HUES6 (cell line): Measurements from ENCODE around the gene CHAD.
A peak's percentile ranks its signal among the peaks of the same experiment; 100 is the strongest.
"Not testable (repeated sequence)": the region's sequence is repeated elsewhere in the genome, so short reads cannot be mapped to it uniquely, and the experiment has no call there.

ENCODE experiments used
- H3K27ac ChIP-seq: 2 replicates; pipeline ENCODE4 v1.7.0; 2013; ENCODE audit warnings: low read depth, mild to moderate bottlenecking, low read length, inconsistent platforms
- H3K27me3 ChIP-seq: 2 replicates; pipeline ENCODE4 v1.6.1; 2013; ENCODE audit warnings: low read length; ENCODE audit not compliant: control insufficient read depth, insufficient read depth
- H3K36me3 ChIP-seq: 2 replicates; pipeline ENCODE4 v1.6.1; 2013; ENCODE audit warnings: low read length; ENCODE audit not compliant: control insufficient read depth, insufficient read depth
- H3K4me1 ChIP-seq: 2 replicates; pipeline ENCODE4 v1.6.1; 2013; ENCODE audit warnings: low read length; ENCODE audit not compliant: control insufficient read depth, insufficient read depth
- H3K4me3 ChIP-seq: 2 replicates; pipeline ENCODE4 v1.5.1; 2013; ENCODE audit warnings: low read depth, low read length
- H3K9ac ChIP-seq: one replicate; pipeline ENCODE4 v1.6.1; 2013; ENCODE audit warnings: mild to moderate bottlenecking, low read length
- H3K9me3 ChIP-seq: 2 replicates; pipeline ENCODE4 v1.6.1; 2013; ENCODE audit warnings: low read depth, low read length; ENCODE audit not compliant: control insufficient read depth, insufficient read depth

Gene CHAD

DNA sequence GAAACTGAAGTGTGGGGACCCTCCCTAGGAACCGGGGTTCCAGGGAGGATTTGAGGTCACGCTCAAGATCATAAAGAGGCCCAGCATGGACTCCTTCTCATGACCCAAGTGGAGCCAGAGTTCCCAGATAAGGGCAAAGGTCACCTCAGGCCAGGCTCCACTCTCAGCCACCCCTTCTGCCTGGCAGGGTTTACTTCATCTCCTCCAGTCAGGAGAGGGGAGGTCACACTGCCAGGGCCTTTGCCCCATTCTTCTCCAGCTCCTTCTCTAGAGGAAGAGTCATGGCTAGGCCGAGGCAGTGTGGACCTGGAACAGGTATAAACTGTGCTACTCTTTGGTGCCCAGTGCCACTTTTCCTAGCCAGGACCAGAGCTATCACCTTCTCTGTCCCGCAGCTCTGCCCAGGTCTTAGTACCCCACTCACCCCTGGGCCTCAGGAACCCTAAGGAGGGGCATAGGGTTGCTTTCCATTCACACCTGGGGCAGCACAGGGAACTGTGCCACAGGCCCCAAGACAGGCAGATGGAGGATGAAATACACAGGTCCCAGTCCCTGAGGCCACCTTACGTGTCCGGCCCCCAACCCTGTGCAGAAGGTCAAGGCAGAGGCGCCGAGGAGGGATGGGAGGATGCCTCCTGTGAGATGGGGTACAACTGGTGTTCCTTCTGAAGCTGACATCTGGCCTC, 43.5 kb downstream of the CHAD start:
- Histone ChIP-seq H3K4me1 (peaks cover 18% of the 10 kb centered on the region), H3K36me3 (peaks cover 3% of the 10 kb centered on the region; the same call in 1 of the 2 replicates), H3K27ac (no peak overlapping the region), H3K4me3 (peak overlapping the region; percentile 70), H3K9ac (peak overlapping the region; percentile 67), H3K27me3 (peaks cover 7% of the 10 kb centered on the region), H3K9me3 (no peaks in the 10 kb centered on the region)

DNA sequence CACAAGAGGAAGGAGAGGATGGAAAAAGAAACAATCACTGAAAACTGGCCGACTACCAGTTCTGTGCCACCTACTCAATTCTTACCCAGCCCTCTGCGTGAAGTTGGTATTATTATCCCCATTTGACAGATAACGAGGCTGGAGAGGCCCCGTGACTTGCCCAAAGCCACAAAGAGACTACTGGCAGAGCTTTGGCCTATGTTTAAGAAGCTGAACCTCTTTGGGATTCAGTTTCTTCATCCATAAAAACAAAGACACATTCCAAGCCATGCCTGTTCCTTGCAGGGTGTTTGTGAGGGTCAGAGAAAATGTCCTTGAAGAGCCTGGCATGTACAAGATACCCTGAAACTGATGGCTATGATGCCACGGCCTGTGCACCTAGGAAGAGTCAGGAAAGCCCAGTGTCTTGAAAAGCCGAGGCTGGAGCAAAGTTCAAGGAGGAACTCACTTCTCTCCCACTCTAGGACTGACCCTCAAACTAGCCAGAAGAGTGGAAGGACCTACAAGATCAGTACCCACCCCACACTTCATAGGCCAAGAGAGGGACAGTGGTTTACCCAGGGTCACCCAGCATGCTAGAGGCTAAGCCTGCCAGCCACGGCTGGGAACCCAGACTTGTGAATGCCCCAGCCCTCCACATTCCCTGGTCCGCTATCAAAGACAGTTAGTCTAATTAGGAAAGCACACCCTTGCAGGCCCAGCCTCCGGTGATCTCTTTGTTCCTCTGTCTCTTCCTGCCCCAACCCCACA, 44.3 kb downstream of the CHAD start:
- H3K4me3 ChIP-seq: no peak overlapping the region
- peaks cover 7% of the 10 kb centered on the region for H3K27me3 ChIP-seq
- no peaks in the 10 kb centered on the region for H3K9me3 ChIP-seq
- H3K4me1 ChIP-seq: peaks cover 18% of the 10 kb centered on the region
- H3K27ac ChIP-seq: no peak overlapping the region
- peaks cover 3% of the 10 kb centered on the region; the same call in 1 of the 2 replicates for H3K36me3 ChIP-seq
- no peak overlapping the region for H3K9ac ChIP-seq

- no peak overlapping the region for H3K4me3 ChIP-seq
- H3K9ac ChIP-seq: no peak overlapping the region
- H3K4me1 ChIP-seq: peaks cover 18% of the 10 kb centered on the region
- H3K36me3 ChIP-seq: no peaks in the 10 kb centered on the region
- H3K9me3 ChIP-seq: no peaks in the 10 kb centered on the region
- peaks cover 7% of the 10 kb centered on the region for H3K27me3 ChIP-seq
- H3K27ac ChIP-seq: no peak overlapping the region
Observed at GRCh38 chr17:50423553-50424159, 45.0 kb downstream of the CHAD start.

- Histone ChIP-seq H3K27me3 (peaks cover 7% of the 10 kb centered on the region), H3K9me3 (no peaks in the 10 kb centered on the region), H3K27ac (no peak overlapping the region), H3K36me3 (no peaks in the 10 kb centered on the region), H3K9ac (no peak overlapping the region), H3K4me1 (peaks cover 18% of the 10 kb centered on the region), H3K4me3 (no peak overlapping the region)
Observed at GRCh38 chr17:50422738-50423137, 45.9 kb downstream of the CHAD start.

- no peak overlapping the region for H3K4me3 ChIP-seq
- H3K36me3 ChIP-seq: no peaks in the 10 kb centered on the region
- peaks cover 7% of the 10 kb centered on the region for H3K27me3 ChIP-seq
- no peak overlapping the region for H3K27ac ChIP-seq
- no peak overlapping the region for H3K9ac ChIP-seq
- peaks cover 9% of the 10 kb centered on the region; the same call in 1 of the 2 replicates for H3K4me1 ChIP-seq
- H3K9me3 ChIP-seq: no peaks in the 10 kb centered on the region
Observed at GRCh38 chr17:50421308-50422051, 47.2 kb downstream of the CHAD start.

DNA sequence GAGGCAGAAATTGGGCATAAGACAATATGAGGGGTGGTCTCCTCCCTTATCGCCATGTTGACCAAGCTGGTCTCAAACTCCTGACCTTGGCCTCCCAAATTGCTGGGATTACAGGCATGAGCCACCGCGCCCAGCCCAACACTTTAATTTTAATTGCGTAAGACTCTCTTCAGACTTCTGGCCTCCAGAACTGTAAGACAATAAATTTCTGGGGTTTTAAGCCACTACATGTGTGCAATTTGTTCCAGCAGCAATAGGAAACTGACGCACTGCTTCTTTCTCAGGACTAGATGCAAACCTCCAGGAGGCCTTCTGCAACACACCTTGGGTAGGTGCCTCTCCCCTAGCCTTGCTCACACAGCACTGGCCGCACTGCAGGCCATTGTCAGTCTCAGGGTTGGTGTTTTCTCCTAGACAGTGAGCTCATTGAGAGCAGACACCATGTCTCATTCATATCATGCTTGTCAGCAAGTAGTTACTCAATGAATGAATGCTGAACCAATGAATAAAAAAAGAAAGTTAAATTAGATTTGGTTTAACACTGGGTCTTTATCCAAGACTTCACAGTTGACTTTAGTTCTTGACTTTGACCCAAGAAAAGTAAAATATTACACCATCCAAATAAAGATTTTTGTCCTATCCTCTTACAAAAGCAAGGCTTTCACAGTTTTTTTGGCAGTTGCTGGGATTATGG, 48.1 kb downstream of the CHAD start:
- Histone ChIP-seq H3K27ac (no peak overlapping the region), H3K36me3 (no peaks in the 10 kb centered on the region), H3K27me3 (peaks cover 7% of the 10 kb centered on the region), H3K4me3 (no peak overlapping the region), H3K9ac (no peak overlapping the region), H3K4me1 (peaks cover 6% of the 10 kb centered on the region; the same call in 1 of the 2 replicates), H3K9me3 (no peaks in the 10 kb centered on the region)

DNA sequence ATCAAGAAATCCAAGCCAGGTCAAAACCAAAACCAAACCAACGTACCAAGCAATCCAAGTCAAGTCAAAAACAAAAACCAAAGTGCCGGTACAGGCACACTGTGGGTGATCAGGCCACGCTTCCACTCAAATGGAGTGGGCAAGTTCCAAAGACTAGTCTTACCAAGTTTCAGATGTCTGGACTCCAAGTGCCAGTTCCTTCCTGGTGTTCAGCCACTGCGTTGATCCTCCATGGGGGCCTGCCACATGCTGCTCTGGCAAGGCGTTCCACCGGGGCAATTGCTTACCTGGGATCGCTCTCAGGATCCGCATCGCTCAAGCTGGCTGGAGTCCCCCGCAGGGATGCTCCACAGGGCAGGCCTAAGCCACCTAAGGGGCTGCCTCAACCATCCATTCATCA, 49.1 kb downstream of the CHAD start:
- not testable (repeated sequence) for H3K9me3 ChIP-seq, H3K4me3 ChIP-seq, H3K9ac ChIP-seq, H3K27ac ChIP-seq, H3K4me1 ChIP-seq, H3K36me3 ChIP-seq, H3K27me3 ChIP-seq

DNA sequence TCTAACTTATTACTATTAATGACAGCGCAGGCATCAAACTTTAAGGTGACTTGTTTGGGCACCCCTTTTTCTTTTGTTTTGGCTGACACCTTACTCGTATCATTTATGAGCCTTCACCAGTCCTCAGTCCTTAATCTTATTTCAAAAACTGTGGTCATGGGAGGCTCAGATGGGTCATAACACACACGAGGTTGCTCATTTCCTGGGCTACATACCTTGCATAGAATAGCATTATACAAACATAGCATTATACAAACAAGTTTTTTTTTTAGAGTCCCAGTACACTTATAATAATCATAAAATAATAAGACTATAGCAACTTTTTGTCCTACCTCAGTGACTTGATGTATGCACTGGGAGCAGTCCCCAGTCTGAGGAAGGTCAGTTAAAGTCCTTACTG, 53.9 kb downstream of the CHAD start:
- Histone ChIP-seq H3K9ac (no peak overlapping the region), H3K27ac (no peak overlapping the region), H3K9me3 (peaks cover 2% of the 10 kb centered on the region; the same call in 1 of the 2 replicates), H3K4me3 (no peak overlapping the region), H3K27me3 (no peaks in the 10 kb centered on the region), H3K4me1 (no peaks in the 10 kb centered on the region), H3K36me3 (no peaks in the 10 kb centered on the region)
